HUES6 (cell line): ENCODE results near the gene OR1J1.

Experiments
- H3K27ac ChIP-seq: 2 replicates; pipeline ENCODE4 v1.7.0; 2013; ENCODE audit warnings: low read depth, mild to moderate bottlenecking, low read length, inconsistent platforms
- H3K27me3 ChIP-seq: 2 replicates; pipeline ENCODE4 v1.6.1; 2013; ENCODE audit warnings: low read length; ENCODE audit not compliant: control insufficient read depth, insufficient read depth
- H3K36me3 ChIP-seq: 2 replicates; pipeline ENCODE4 v1.6.1; 2013; ENCODE audit warnings: low read length; ENCODE audit not compliant: control insufficient read depth, insufficient read depth
- H3K4me1 ChIP-seq: 2 replicates; pipeline ENCODE4 v1.6.1; 2013; ENCODE audit warnings: low read length; ENCODE audit not compliant: control insufficient read depth, insufficient read depth
- H3K4me3 ChIP-seq: 2 replicates; pipeline ENCODE4 v1.5.1; 2013; ENCODE audit warnings: low read depth, low read length
- H3K9ac ChIP-seq: one replicate; pipeline ENCODE4 v1.6.1; 2013; ENCODE audit warnings: mild to moderate bottlenecking, low read length
- H3K9me3 ChIP-seq: 2 replicates; pipeline ENCODE4 v1.6.1; 2013; ENCODE audit warnings: low read depth, low read length; ENCODE audit not compliant: control insufficient read depth, insufficient read depth

OR1J1 gene

DNA sequence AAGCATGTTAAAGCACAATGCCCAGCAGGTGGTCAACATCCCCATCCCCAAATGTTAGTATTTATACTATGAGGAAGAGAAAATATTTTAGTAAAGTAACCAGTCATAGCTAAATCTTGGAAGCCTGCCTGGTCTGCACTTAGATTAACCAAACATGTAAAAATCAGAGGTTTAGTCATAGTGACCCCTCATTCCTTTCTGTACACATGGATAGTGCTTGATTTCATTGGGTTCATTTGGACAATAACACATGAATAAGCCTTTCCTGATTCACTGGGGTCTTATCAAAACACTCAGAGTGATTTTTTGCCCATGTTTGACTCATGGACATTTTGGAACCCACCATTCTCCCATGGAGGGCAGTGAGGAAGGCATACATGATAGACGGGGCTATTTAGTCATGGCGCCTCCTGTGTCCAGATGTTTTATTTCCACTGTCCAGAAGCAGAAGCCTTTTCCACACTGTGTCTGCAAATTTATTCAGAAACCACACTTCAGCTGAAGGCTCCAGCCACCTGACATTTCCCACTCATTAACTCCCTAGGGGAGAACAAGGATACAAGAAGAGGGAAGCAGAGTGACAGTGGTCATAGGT is 32.5 kb downstream of the OR1J1 start:
- Histone ChIP-seq H3K27me3 (peaks cover 28% of the 10 kb centered on the region), H3K9ac (no peak overlapping the region), H3K4me3 (no peak overlapping the region), H3K27ac (no peak overlapping the region), H3K36me3 (no peaks in the 10 kb centered on the region), H3K9me3 (peaks cover 32% of the 10 kb centered on the region), H3K4me1 (no peaks in the 10 kb centered on the region)

DNA sequence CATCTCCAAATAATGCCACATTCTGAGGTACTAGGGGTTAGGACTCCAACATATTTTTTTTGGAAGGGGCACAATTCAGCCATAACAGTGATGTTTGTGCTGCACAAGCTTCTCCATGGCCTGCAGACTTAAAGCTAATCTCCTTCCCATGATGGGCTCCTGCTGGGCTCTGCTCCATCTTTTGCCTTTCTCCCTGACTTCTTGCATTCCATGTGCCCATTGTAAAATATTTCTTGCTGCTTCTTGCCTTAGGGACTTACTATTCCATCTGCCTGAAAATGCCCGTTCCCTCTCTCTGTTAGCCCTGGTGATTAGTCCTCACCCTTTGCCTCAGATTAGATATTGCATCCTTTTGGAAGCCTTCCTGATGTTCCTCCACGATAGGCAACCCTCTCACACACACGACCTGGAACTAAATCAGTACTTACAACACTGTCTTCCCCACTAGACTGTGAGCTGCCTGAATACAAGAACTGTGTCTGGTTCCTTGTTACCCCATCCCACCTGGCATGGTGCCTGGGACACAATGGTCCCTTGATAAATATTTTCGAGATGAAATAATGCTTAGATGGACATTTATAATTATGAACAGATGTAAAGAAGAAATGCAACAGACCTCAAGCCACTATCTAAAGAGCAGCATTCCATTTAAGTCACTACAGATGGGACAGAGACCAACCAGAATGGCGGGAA is 33.5 kb downstream of the OR1J1 start:
- Histone ChIP-seq H3K27ac (no peak overlapping the region), H3K9me3 (peaks cover 32% of the 10 kb centered on the region), H3K4me3 (no peak overlapping the region), H3K36me3 (no peaks in the 10 kb centered on the region), H3K27me3 (peaks cover 28% of the 10 kb centered on the region), H3K4me1 (no peaks in the 10 kb centered on the region), H3K9ac (no peak overlapping the region)

DNA sequence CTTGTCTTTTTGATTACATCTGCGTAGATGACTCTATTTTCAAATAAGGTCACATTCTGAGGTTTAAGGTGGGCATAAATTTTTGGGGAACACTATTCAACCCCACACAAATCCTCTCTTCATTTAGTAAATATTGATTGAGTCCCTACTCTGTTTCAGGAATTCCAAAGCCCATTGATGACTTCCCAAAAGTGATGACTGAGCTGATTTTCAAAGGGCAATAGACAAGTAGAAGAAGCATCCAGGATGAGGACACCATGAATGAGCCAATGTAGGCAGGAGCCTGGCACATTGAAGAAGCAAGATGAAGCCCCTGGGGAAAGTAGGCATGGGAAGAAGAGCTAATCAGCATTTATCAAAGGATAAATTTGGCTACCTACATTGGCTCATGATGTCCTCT is 35.2 kb downstream of the OR1J1 start:
- no peak overlapping the region for H3K4me3 ChIP-seq
- no peak overlapping the region for H3K9ac ChIP-seq
- H3K36me3 ChIP-seq: no peaks in the 10 kb centered on the region
- H3K9me3 ChIP-seq: peaks cover 29% of the 10 kb centered on the region
- no peaks in the 10 kb centered on the region for H3K4me1 ChIP-seq
- no peak overlapping the region for H3K27ac ChIP-seq
- peaks cover 28% of the 10 kb centered on the region for H3K27me3 ChIP-seq
